ENCODE measurements around the gene PACC1. TPM values are rescaled to one million over a fixed set of nuclear protein-coding genes. Genes with fewer than 3 reads are reported as not detected.

The PACC1 gene
- total and polyA plus RNA-seq, 4 donors = 2.8 to 8.1 (median 6.8) TPM

DNA sequence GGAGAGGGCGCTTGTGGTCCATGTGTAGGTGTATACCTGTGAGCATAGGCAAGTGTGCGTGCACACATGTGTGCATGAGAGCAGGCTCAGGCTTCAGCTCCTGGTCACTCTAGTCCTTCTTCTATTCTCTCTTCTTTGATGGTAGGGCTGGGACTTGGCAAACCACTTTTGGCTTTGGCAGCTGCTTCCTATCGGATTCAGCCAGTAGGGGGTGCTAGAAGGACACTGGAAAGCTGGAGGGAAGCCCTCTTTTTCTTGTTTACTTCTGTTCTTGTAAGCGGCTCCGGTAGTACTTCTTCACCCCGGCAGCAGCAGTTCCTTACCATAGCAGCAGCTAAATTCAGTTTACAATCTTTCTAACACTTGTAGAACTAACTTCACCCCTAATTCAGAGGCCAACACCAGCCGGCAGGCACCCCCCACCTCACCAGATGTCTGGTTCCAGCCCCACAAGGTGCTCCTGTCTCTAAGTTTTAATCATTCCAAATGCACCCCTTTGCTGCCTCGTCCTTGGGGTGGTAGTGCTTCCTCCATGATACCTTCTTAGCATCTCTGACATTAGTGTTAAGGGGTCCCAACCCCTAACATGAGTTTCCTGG, 43.2 kb upstream of the PACC1 start:
- peaks cover 0 to 4% (median 3%) of the 10 kb centered on the region in 5 donors for H3K4me1 ChIP-seq (ENCODE audit: control insufficient read depth in 5 of 5, insufficient read depth in 5 of 5, low read length in 5 of 5)
- no peaks in the 10 kb centered on the region for H3K36me3 ChIP-seq (ENCODE audit: control insufficient read depth in 4 of 4, insufficient read depth in 4 of 4, low read length in 4 of 4)
- peaks cover 0 to 3% (median under 1%) of the 10 kb centered on the region in 4 donors for H3K9me3 ChIP-seq (ENCODE audit: control insufficient read depth in 4 of 4, insufficient read depth in 3 of 4, low read length in 3 of 4)
- 59% methylated on average over 8 of the region's 8 CpGs for WGBS, 2 donors
- H3K9ac ChIP-seq (ENCODE audit: insufficient read depth in 1 of 2, low read length in 2 of 2) = no peak overlapping the region
- TF ChIP-seq, protein P1, sequence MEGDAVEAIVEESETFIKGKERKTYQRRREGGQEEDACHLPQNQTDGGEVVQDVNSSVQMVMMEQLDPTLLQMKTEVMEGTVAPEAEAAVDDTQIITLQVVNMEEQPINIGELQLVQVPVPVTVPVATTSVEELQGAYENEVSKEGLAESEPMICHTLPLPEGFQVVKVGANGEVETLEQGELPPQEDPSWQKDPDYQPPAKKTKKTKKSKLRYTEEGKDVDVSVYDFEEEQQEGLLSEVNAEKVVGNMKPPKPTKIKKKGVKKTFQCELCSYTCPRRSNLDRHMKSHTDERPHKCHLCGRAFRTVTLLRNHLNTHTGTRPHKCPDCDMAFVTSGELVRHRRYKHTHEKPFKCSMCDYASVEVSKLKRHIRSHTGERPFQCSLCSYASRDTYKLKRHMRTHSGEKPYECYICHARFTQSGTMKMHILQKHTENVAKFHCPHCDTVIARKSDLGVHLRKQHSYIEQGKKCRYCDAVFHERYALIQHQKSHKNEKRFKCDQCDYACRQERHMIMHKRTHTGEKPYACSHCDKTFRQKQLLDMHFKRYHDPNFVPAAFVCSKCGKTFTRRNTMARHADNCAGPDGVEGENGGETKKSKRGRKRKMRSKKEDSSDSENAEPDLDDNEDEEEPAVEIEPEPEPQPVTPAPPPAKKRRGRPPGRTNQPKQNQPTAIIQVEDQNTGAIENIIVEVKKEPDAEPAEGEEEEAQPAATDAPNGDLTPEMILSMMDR (IDR thresholded peaks at IDR 0.05; ENCODE audit: control extremely low read depth, extremely low read depth) = no peak
- DNase-seq = peak in 2 of 3 donors; percentile 26 to 31
- H3K4me3 ChIP-seq = no peak overlapping the region
- ATAC-seq (ENCODE audit: insufficient read depth, low FRiP score) = no peak
- H3K27ac ChIP-seq (ENCODE audit: low read depth in 1 of 2, low read length in 1 of 2) = no peak overlapping the region
- H3K27me3 ChIP-seq (ENCODE audit: control insufficient read depth in 3 of 3, insufficient read depth in 3 of 3, low read length in 2 of 3) = no peaks in the 10 kb centered on the region

- TF ChIP-seq, protein P1 (IDR thresholded peaks at IDR 0.05; ENCODE audit: control extremely low read depth, extremely low read depth) = peak; percentile 98
- ATAC-seq (ENCODE audit: insufficient read depth, low FRiP score) (peak; percentile 87), DNase-seq (peak; percentile 86 to 90 (median 90))
- H3K4me3 ChIP-seq = no peak overlapping the region
- no peaks in the 10 kb centered on the region for H3K36me3 ChIP-seq (ENCODE audit: control insufficient read depth in 4 of 4, insufficient read depth in 4 of 4, low read length in 4 of 4)
- no peak overlapping the region for H3K27ac ChIP-seq (ENCODE audit: low read depth in 1 of 2, low read length in 1 of 2)
- H3K27me3 ChIP-seq (ENCODE audit: control insufficient read depth in 3 of 3, insufficient read depth in 3 of 3, low read length in 2 of 3) = no peaks in the 10 kb centered on the region
- 35 to 44% methylated on average over 10 of the region's 10 CpGs for WGBS, 2 donors
- H3K4me1 ChIP-seq (ENCODE audit: control insufficient read depth in 5 of 5, insufficient read depth in 5 of 5, low read length in 5 of 5) = peaks cover 0 to 10% (median 3%) of the 10 kb centered on the region in 5 donors
- no peak overlapping the region for H3K9ac ChIP-seq (ENCODE audit: insufficient read depth in 1 of 2, low read length in 2 of 2)
- peaks cover 0 to 3% (median under 1%) of the 10 kb centered on the region in 4 donors for H3K9me3 ChIP-seq (ENCODE audit: control insufficient read depth in 4 of 4, insufficient read depth in 3 of 4, low read length in 3 of 4)
These were observed 41.3 kb upstream of the PACC1 start for GRCh38 chr1:212455803-212456528.

DNA sequence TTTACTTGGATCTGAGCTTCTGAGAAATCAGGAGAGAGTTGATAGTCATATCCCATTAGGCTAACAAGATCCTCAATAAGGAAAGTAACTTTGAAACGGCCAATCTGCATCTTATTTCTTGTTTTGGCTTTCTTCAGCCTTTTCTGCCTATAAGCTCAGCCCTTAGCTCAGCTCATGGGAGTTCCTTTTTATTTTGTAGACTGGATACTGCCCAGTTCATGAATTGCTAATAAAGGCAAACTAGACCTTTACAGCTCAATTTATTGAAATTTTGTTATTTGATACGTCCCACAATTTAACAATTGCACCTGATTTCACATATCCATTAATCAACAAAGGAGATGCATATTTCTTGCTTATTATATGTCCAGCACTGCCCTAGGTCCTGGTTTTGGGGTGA, 40.7 kb upstream of the PACC1 start:
- DNase-seq (no peak), ATAC-seq (ENCODE audit: insufficient read depth, low FRiP score) (no peak)
- Histone ChIP-seq H3K9me3 (ENCODE audit: control insufficient read depth in 4 of 4, insufficient read depth in 3 of 4, low read length in 3 of 4) (peaks cover 0 to 3% (median under 1%) of the 10 kb centered on the region in 4 donors), H3K27me3 (ENCODE audit: control insufficient read depth in 3 of 3, insufficient read depth in 3 of 3, low read length in 2 of 3) (no peaks in the 10 kb centered on the region), H3K4me1 (ENCODE audit: control insufficient read depth in 5 of 5, insufficient read depth in 5 of 5, low read length in 5 of 5) (peaks cover 0 to 10% (median 3%) of the 10 kb centered on the region in 5 donors), H3K27ac (ENCODE audit: low read depth in 1 of 2, low read length in 1 of 2) (no peak overlapping the region), H3K36me3 (ENCODE audit: control insufficient read depth in 4 of 4, insufficient read depth in 4 of 4, low read length in 4 of 4) (no peaks in the 10 kb centered on the region), H3K4me3 (no peak overlapping the region), H3K9ac (ENCODE audit: insufficient read depth in 1 of 2, low read length in 2 of 2) (no peak overlapping the region)
- WGBS, 2 donors = 90 to 95% methylated on average over 2 of the region's 2 CpGs
- TF ChIP-seq, protein P1 (IDR thresholded peaks at IDR 0.05; ENCODE audit: control extremely low read depth, extremely low read depth) = no peak
